Activated naive CD4-positive, alpha-beta T cell treated with anti-CD3 and anti-CD28 coated beads, Interleukin-2, amount 10 ng/mL, durations not matched to agents 7 days and 5 days (primary cell): ENCODE data around the gene TTC39C.
A peak's percentile ranks its signal among the peaks of the same experiment; 100 is the strongest.
"Not testable (repeated sequence)": the region's sequence is repeated elsewhere in the genome, so short reads cannot be mapped to it uniquely, and the experiment has no call there.

Source experiments
- CTCF ChIA-PET: fragments of 350-600 bp; sonication (Branson Sonifier 250); formaldehyde crosslinking; loops from one replicate; lab custom pipeline; 2021; ENCODE audit warnings: antibody characterized with exemption; lab: Charles Lee
- DNase-seq: peaks from one replicate; pipeline ENCODE4 v3.0.0-alpha.2; 2020
- H3K27ac Mint-ChIP-seq: one replicate; pipeline ENCODE4 v1.8.0; 2021; ENCODE audit warnings: mild to moderate bottlenecking, moderate library complexity, mixed read lengths
- H3K27me3 Mint-ChIP-seq: one replicate; pipeline ENCODE4 v1.8.0; 2021; ENCODE audit warnings: mild to moderate bottlenecking, mixed read lengths
- H3K36me3 Mint-ChIP-seq: one replicate; pipeline ENCODE4 v1.8.0; 2021; ENCODE audit warnings: mixed read lengths
- H3K4me1 Mint-ChIP-seq: one replicate; pipeline ENCODE4 v1.8.0; 2021; ENCODE audit warnings: mixed read lengths
- H3K4me3 Mint-ChIP-seq: one replicate; pipeline ENCODE4 v1.8.0; 2021; ENCODE audit warnings: mild to moderate bottlenecking, moderate library complexity, mixed read lengths
- H3K9me3 Mint-ChIP-seq: one replicate; pipeline ENCODE4 v1.8.0; 2021; ENCODE audit warnings: mixed read lengths

Gene TTC39C

GRCh38 chr18:24057804-24058203 is 43.2 kb downstream of the TTC39C start:
- H3K27ac Mint-ChIP-seq, result no peak overlapping the region

GRCh38 chr18:24059385-24059784 is 44.8 kb downstream of the TTC39C start:
- H3K27me3 Mint-ChIP-seq, H3K9me3 Mint-ChIP-seq, H3K27ac Mint-ChIP-seq, DNase-seq, CTCF ChIA-PET, H3K4me3 Mint-ChIP-seq: not testable (repeated sequence)
- H3K4me1 Mint-ChIP-seq, result peaks cover 59% of the 10 kb centered on the region
- H3K36me3 Mint-ChIP-seq, result peaks cover 40% of the 10 kb centered on the region

More at GRCh38 chr18:24057804-24058203, 43.2 kb downstream of the TTC39C start:
- DNase-seq, result no peak
- peaks cover 43% of the 10 kb centered on the region for H3K36me3 Mint-ChIP-seq
- peaks cover 65% of the 10 kb centered on the region for H3K4me1 Mint-ChIP-seq
- no peak overlapping the region for H3K4me3 Mint-ChIP-seq
- H3K9me3 Mint-ChIP-seq, result no peaks in the 10 kb centered on the region
- no peaks in the 10 kb centered on the region for H3K27me3 Mint-ChIP-seq
- CTCF ChIA-PET, result no interaction called here

GRCh38 chr18:24060644-24061043 is 46.1 kb downstream of the TTC39C start:
- Mint-ChIP-seq H3K4me1 (peaks cover 57% of the 10 kb centered on the region), H3K4me3 (no peak overlapping the region), H3K9me3 (no peaks in the 10 kb centered on the region), H3K27ac (no peak overlapping the region), H3K36me3 (peaks cover 42% of the 10 kb centered on the region), H3K27me3 (no peaks in the 10 kb centered on the region)
- CTCF ChIA-PET, result no interaction called here
- no peak for DNase-seq

- no peak overlapping the region for H3K4me3 Mint-ChIP-seq
- CTCF ChIA-PET, result no interaction called here
- no peaks in the 10 kb centered on the region for H3K9me3 Mint-ChIP-seq
- no peak for DNase-seq
- H3K27me3 Mint-ChIP-seq, result no peaks in the 10 kb centered on the region
- peak overlapping the region; percentile 13 for H3K27ac Mint-ChIP-seq
- peaks cover 48% of the 10 kb centered on the region for H3K36me3 Mint-ChIP-seq
- peaks cover 43% of the 10 kb centered on the region for H3K4me1 Mint-ChIP-seq
Measured at GRCh38 chr18:24063121-24063731, 48.7 kb downstream of the TTC39C start.

- peaks cover 52% of the 10 kb centered on the region for H3K36me3 Mint-ChIP-seq
- CTCF ChIA-PET, result no interaction called here
- H3K27ac Mint-ChIP-seq, result no peak overlapping the region
- peaks cover 47% of the 10 kb centered on the region for H3K4me1 Mint-ChIP-seq
- no peaks in the 10 kb centered on the region for H3K27me3 Mint-ChIP-seq
- no peak for DNase-seq
- H3K4me3 Mint-ChIP-seq, result no peak overlapping the region
- H3K9me3 Mint-ChIP-seq, result no peaks in the 10 kb centered on the region
Measured at GRCh38 chr18:24064391-24065100, 50.0 kb downstream of the TTC39C start.

- DNase-seq, result no peak
- Mint-ChIP-seq H3K27me3 (no peaks in the 10 kb centered on the region), H3K4me3 (no peak overlapping the region), H3K36me3 (peaks cover 57% of the 10 kb centered on the region), H3K9me3 (no peaks in the 10 kb centered on the region), H3K4me1 (peaks cover 41% of the 10 kb centered on the region), H3K27ac (no peak overlapping the region)
- CTCF ChIA-PET, result interaction anchor here (1.7 kb wide), 1 partner anchor 10 kb away, joined by 3 read pairs; no protein-coding TSS in a partner anchor
Measured at GRCh38 chr18:24065906-24066305, 51.4 kb downstream of the TTC39C start.

GRCh38 chr18:24068945-24069693 is 54.6 kb downstream of the TTC39C start:
- peaks cover 19% of the 10 kb centered on the region for H3K4me1 Mint-ChIP-seq
- H3K4me3 Mint-ChIP-seq, result no peak overlapping the region
- CTCF ChIA-PET, result interaction anchor here (1.0 kb wide), 1 partner anchor 12 kb away, joined by 4 read pairs; no protein-coding TSS in a partner anchor
- H3K9me3 Mint-ChIP-seq, result peaks cover under 1% of the 10 kb centered on the region
- H3K27me3 Mint-ChIP-seq, result no peaks in the 10 kb centered on the region
- no peak for DNase-seq
- H3K36me3 Mint-ChIP-seq, result peaks cover 71% of the 10 kb centered on the region
- no peak overlapping the region for H3K27ac Mint-ChIP-seq

- no peak for DNase-seq
- Mint-ChIP-seq H3K27ac (no peak overlapping the region), H3K4me3 (no peak overlapping the region), H3K27me3 (no peaks in the 10 kb centered on the region), H3K4me1 (peaks cover 27% of the 10 kb centered on the region), H3K36me3 (peaks cover 69% of the 10 kb centered on the region), H3K9me3 (peaks cover 4% of the 10 kb centered on the region)
- CTCF ChIA-PET, result no interaction called here
Measured at GRCh38 chr18:24071029-24071428, 56.5 kb downstream of the TTC39C start.

- Mint-ChIP-seq H3K9me3 (peaks cover 4% of the 10 kb centered on the region), H3K27me3 (no peaks in the 10 kb centered on the region), H3K27ac (no peak overlapping the region), H3K4me3 (no peak overlapping the region), H3K36me3 (peaks cover 65% of the 10 kb centered on the region), H3K4me1 (peaks cover 35% of the 10 kb centered on the region)
- CTCF ChIA-PET, result interaction anchor here (0.9 kb wide), 1 partner anchor 10 kb away, joined by 5 read pairs; no protein-coding TSS in a partner anchor
- no peak for DNase-seq
Measured at GRCh38 chr18:24071779-24072178, 57.2 kb downstream of the TTC39C start.

GRCh38 chr18:24072743-24073142 is 58.2 kb downstream of the TTC39C start:
- no peaks in the 10 kb centered on the region for H3K27me3 Mint-ChIP-seq
- H3K4me1 Mint-ChIP-seq, result peaks cover 38% of the 10 kb centered on the region
- H3K27ac Mint-ChIP-seq, result no peak overlapping the region
- H3K9me3 Mint-ChIP-seq, result peaks cover 4% of the 10 kb centered on the region
- H3K36me3 Mint-ChIP-seq, result peaks cover 62% of the 10 kb centered on the region
- CTCF ChIA-PET, result no interaction called here
- no peak overlapping the region for H3K4me3 Mint-ChIP-seq
- no peak for DNase-seq

GRCh38 chr18:24073791-24074190 is 59.2 kb downstream of the TTC39C start:
- Mint-ChIP-seq H3K27me3 (no peaks in the 10 kb centered on the region), H3K4me1 (peaks cover 39% of the 10 kb centered on the region), H3K4me3 (no peak overlapping the region), H3K9me3 (peaks cover 4% of the 10 kb centered on the region), H3K36me3 (peaks cover 61% of the 10 kb centered on the region), H3K27ac (no peak overlapping the region)
- DNase-seq, result no peak
- CTCF ChIA-PET, result no interaction called here

GRCh38 chr18:24074757-24075156 is 60.2 kb downstream of the TTC39C start:
- CTCF ChIA-PET, H3K9me3 Mint-ChIP-seq, H3K27me3 Mint-ChIP-seq, H3K4me3 Mint-ChIP-seq, DNase-seq: not testable (repeated sequence)
- Mint-ChIP-seq H3K36me3 (peaks cover 60% of the 10 kb centered on the region), H3K4me1 (peaks cover 36% of the 10 kb centered on the region), H3K27ac (peak overlapping the region; percentile 42)

GRCh38 chr18:24075767-24076597 is 61.4 kb downstream of the TTC39C start:
- peak; percentile 70 for DNase-seq
- H3K4me3 Mint-ChIP-seq, result no peak overlapping the region
- H3K9me3 Mint-ChIP-seq, result peaks cover 4% of the 10 kb centered on the region
- CTCF ChIA-PET, result interaction anchor here (0.9 to 2.6 kb wide), 11 partner anchors 9 to 248 kb away, joined by 3 to 9 read pairs (median 4); no protein-coding TSS in a partner anchor
- peak overlapping the region; percentile 38 for H3K27ac Mint-ChIP-seq
- H3K4me1 Mint-ChIP-seq, result peaks cover 46% of the 10 kb centered on the region
- no peaks in the 10 kb centered on the region for H3K27me3 Mint-ChIP-seq
- H3K36me3 Mint-ChIP-seq, result peaks cover 62% of the 10 kb centered on the region
